Activated naive CD8-positive, alpha-beta T cell treated with anti-CD3 and anti-CD28 coated beads, Interleukin-2, amount 50 U/mL, for 16 hours (primary cell): ENCODE results near the gene SWT1.
A peak's percentile ranks its signal among the peaks of the same experiment; 100 is the strongest.

Experiments used
- DNase-seq: peaks from one replicate; pipeline ENCODE4 v3.0.0-alpha.2; 2020; ENCODE audit warnings: low read depth, low spot score

Gene SWT1

DNA sequence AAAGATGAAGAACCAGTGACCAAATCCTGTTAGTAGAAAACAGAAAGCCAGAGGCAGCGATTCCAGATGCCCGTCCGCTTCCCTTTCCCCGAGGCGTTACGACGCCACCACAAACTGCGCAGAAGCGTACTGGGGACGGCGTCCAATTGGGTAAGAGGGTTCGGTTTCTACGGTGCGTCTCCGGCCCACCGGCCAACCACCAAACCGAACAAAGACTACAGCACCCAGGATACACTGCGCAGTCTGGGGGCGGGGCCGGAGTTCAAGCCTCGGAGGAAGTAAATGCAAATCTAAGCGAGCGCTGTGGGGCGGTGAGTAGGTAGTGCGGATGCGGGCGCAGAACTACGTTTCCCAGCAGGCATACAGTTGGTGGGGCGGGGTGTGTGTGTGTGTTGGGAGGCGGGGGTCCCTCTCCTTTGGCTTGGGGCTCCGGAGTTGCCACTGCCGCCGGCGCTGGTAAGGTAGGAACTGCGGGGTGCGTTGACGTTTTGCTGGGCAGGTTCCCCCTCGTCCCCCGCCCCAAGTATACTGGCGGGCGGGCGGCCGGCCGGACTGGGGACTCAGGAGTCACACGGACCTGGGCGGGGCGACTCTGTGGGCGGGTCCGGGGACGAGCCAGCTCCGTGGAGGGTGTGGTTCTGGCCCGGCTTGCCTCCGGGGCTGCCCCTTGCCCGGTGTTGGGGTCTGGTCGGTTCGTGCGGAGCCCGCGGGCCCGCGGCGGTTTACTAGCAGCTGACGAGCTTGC, at the start of gene SWT1, which contains the start of gene TRMT1L:
TSS of gene SWT1 (plus strand) at position 314 of the 745 bp plus-strand sequence. CDS start 3,675 bp downstream, outside the sequence.
TSS of gene TRMT1L (minus strand) at position 100 of the 745 bp plus-strand sequence. CDS start 241 bp downstream, outside the sequence.
- DNase-seq, result peak; percentile 99

GRCh38 chr1:185108321-185108720, 48.6 kb upstream of the SWT1 start:
- DNase-seq, result no peak

- no peak for DNase-seq
Measured at GRCh38 chr1:185110145-185110544, 46.8 kb upstream of the SWT1 start.

- DNase-seq, result no peak
Measured at GRCh38 chr1:185111873-185112272, 45.1 kb upstream of the SWT1 start.

DNA sequence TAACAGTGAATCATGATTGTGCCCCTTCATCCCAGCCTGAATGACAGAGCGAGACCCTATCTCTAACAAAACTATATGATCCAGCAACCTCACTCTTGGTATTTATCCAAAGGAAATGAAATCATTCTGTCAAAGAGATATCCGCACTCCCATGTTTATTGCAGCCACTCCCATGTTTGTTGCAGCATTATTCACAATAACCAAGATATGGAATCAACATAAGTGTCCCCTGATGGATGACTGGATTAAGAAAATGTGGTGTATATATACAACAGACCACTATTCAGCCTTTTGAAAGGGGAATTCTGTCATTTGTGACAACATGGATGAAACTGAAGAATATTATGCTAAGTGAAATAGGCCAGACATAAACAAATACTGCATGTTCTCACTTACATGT, 44.6 kb upstream of the SWT1 start:
- no peak for DNase-seq

DNA sequence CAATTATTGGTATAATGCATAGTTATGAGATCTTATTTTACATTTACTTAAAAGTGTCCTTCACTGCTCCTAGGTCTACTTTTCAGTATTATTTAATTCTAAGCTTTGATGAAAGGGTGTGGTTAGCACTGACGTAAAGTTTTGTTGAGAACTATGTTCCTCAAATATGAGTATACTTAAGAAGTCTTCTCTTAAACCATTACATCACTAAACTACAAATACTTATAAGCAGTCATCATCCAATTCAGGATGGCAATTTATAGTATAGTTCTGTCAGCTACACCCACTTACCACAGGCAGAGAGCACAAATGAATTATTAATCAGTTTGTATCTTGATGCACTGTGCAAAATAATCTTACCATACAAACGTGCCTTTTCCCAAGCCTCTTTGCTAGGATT, 27.3 kb upstream of the SWT1 start:
- DNase-seq, result no peak

- no peak for DNase-seq
Measured at GRCh38 chr1:185132534-185132933, 24.4 kb upstream of the SWT1 start.

GRCh38 chr1:185137896-185138545, 18.9 kb upstream of the SWT1 start:
- DNase-seq, result no peak

GRCh38 chr1:185139246-185139645, 17.7 kb upstream of the SWT1 start:
- DNase-seq, result no peak

DNA sequence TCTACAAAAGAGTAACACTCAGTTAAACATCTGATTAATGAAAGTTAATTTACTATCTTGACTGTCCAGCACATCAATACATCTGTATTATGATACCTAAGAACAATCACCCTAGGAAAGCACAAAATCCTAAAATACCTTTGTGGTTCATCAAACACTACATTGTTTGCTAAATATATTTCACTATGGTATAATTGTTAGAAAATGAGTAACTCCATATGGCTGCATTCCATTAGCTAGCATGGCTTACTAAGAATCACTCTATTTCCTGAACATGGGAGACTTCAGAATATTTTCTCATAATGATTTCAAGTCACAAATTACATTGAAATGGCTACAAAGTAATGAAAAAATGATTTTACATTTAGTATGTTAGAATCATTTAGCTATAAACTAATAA, 12.7 kb upstream of the SWT1 start:
- DNase-seq, result no peak

DNA sequence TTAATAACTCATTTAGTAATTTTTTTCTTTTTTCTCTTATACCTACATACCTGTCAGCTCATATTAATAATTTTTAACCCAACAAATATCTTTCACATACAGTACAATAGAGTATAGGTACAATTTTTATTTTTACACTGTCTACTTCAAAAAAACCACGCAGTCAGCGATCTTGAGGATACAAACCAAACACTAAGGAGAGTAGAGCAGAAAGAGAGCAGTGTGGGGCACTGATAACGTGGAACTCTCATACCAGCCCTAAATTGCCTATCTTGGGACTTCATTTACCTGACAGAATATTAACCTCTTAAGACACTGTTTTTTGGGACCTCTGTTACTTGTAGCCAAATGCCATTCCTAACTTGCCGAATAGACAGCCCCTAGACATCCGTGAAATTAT, 5.8 kb upstream of the SWT1 start:
- no peak for DNase-seq

- no peak for DNase-seq
Measured at GRCh38 chr1:185152187-185152767, 4.7 kb upstream of the SWT1 start.

DNA sequence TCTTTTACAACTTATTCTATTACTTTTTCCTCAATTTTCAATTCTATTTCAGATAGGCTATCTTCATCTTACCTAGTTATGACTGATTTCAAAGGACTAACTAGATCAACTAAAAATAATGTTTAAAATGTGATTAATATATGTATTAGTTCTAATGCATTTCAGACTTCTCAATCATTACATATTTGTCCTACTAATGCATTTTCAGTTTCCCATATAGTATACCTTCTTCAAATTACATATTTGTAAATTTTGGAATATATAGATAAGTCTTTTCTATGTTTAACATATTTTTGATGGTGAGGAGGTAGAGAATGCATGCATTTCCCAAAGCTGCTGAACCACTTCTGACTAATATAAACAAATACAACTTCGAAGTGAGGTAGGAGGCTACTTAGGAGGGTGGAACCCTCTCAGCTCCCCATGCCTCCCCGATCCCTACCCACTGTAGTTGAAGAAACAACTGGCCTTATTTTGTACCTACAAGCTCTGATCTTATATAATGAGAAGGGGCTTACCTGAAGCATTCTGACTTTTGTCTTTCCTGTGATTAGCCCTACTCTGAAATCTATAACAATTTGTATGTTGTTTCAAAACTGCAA, 2.0 kb upstream of the SWT1 start:
- no peak for DNase-seq

GRCh38 chr1:185155600-185156287, 1.2 kb upstream of the SWT1 start:
- DNase-seq, result no peak

GRCh38 chr1:185156288-185156853, 596 bp upstream of the SWT1 start:
- no peak for DNase-seq

GRCh38 chr1:185157599-185158412, 839 bp downstream of the SWT1 start:
- DNase-seq, result no peak

DNA sequence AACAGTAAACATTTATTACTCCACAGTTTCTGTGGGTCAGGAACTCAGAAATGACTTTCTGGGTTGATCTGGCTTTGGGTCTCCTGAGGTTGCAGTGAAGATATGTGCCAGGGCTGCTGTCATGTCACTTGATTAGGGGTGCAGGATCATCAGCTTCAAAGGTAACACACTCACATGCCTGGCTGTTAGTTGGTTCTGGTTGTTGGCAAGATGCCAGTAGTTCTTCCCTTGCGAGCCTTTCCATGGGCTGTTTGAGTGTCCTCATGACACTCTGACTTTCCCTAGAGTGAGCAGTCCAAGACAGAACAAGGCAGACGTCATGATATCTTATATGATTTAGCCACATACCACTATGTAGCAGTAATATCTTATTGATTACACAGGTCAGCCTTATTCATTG, 1.8 kb downstream of the SWT1 start:
- DNase-seq, result no peak

- DNase-seq, result no peak
Measured at GRCh38 chr1:185159966-185160365, 3.0 kb downstream of the SWT1 start.

DNA sequence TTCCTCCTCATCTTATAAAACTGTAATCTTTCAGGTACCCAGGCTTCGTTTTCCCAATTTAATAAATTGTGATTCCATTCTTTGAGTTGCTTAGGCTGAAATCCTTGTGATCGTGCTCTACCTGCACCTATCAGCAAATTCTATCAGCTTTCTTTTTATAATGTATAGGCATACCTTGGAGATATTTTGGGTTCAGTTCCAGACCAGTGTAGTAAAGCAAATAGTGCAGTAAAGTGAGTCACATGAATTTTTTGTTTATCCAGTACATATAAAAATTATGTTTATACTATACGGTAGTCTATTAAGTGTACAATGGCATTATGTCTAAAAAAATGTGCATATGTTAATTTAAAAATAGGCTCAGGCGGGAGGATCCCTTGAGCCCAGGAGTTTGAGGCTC, 5.5 kb downstream of the SWT1 start:
- DNase-seq, result no peak

DNA sequence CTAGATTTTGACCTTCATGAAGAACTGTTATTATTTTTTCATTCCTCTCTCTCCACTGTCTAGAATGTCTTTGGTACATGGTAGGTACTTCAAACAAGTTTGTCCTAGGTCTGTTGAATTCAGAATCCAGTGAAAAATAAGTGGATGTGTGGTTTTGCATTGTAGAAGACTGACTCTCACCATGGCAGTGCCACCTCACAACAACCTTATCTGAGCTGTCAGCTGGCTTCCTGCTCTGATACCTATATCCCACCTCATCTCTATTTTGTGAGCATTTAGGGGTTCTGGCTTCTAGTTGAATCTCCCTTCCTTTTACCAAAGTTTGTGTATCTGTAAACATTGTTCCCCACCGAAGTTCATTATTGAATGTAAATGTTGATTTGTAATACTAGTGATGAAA, 9.1 kb downstream of the SWT1 start:
- DNase-seq, result no peak
